SW 1271 (cell line): ENCODE data around the gene CSF1.

Experiments
- DNase-seq, 2 experiments: peaks; one replicate each; lab custom pipeline; 2025; lab: John Stamatoyannopoulos, UW

CSF1 gene

DNA sequence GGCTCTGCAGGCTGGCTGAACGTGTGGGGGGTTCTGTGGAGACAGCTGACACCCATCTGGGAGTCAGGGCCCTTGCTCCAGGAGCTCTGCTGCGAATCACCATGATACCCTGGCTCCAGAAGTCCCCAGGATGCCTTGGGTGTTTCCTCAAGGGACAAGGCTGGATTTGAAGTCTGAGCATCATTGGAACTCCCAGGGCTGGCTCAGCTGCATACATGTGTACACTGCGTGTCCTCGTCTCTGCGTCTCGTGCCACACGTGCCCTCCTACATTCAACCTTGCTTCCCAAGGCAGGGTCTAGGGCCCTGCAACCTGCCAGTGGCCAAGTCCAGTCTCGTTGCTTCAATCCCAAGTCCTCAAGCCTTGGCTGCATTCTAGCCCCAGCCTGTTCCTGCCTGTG, 11.7 kb downstream of the CSF1 start:
- DNase-seq: no peak

DNA sequence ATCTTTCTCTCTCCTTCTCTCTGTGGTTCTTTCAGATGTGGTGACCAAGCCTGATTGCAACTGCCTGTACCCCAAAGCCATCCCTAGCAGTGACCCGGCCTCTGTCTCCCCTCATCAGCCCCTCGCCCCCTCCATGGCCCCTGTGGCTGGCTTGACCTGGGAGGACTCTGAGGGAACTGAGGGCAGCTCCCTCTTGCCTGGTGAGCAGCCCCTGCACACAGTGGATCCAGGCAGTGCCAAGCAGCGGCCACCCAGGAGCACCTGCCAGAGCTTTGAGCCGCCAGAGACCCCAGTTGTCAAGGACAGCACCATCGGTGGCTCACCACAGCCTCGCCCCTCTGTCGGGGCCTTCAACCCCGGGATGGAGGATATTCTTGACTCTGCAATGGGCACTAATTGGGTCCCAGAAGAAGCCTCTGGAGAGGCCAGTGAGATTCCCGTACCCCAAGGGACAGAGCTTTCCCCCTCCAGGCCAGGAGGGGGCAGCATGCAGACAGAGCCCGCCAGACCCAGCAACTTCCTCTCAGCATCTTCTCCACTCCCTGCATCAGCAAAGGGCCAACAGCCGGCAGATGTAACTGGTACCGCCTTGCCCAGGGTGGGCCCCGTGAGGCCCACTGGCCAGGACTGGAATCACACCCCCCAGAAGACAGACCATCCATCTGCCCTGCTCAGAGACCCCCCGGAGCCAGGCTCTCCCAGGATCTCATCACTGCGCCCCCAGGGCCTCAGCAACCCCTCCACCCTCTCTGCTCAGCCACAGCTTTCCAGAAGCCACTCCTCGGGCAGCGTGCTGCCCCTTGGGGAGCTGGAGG, 12.7 kb downstream of the CSF1 start:
- DNase-seq: no peak

DNA sequence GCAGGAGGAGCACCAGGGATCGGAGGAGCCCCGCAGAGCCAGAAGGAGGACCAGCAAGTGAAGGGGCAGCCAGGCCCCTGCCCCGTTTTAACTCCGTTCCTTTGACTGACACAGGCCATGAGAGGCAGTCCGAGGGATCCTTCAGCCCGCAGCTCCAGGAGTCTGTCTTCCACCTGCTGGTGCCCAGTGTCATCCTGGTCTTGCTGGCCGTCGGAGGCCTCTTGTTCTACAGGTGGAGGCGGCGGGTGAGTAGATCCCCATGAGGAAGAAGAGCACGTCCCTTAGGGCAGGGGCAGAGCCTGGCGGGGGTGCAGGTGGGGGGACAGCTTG, 13.3 kb downstream of the CSF1 start:
- DNase-seq: no peak

DNA sequence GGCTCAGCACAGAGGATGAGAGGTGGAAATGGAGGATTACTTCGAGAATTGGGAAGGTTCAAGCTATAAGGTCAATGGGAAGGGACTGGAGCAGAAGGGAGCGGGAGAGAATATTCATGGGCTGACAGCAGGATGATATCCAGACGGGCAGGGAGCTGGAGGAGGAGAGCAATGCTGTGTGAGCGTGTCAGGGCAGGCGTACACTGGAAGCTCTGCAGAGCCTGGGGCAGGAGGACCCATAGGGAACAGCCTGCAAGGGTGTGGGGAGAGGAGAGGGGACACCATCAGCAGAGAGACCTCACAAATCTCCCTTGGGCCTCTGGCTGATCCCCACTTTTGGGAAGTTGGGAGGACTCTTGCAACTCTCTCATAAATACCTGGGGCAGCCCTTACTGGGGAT, 13.7 kb downstream of the CSF1 start:
- DNase-seq: no peak

DNA sequence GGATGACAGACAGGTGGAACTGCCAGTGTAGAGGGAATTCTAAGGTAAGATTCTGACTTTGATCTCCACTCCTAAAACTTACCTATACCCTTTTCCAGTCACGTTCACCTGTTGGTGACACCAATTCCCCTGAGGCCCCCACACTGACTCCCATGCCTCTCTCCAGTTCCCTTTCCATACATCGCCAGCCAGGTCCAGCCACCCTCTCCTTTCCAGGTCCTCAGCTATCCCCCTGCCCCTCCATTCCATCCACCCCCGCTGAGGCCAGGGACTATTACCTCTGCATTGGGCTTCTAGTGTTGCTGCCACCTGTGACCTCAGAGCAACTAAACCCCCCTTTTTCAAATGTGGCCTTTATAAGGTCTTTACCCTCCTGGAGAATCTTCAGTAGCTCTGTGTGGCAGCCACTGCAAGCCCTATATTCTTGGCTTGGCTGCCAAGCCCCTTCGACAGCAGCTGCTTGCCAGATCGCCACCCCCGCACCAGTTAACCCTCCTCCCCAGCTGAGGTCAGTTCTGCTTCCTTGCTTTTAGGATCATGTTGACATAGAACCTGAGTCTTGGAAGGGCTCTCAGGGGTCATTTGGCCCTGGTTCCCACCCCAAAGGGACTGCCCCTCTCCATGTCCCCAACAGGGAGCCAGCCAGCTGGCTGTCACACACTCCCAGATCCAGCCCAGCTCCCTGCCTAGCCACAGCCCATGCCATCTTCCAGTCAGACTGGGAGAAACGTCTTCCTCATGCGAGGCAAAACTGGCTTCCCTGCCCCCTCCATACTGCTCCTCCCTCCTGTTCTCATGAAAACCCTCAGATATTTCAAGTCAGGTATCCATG, 14.7 kb downstream of the CSF1 start:
- DNase-seq: no peak

DNA sequence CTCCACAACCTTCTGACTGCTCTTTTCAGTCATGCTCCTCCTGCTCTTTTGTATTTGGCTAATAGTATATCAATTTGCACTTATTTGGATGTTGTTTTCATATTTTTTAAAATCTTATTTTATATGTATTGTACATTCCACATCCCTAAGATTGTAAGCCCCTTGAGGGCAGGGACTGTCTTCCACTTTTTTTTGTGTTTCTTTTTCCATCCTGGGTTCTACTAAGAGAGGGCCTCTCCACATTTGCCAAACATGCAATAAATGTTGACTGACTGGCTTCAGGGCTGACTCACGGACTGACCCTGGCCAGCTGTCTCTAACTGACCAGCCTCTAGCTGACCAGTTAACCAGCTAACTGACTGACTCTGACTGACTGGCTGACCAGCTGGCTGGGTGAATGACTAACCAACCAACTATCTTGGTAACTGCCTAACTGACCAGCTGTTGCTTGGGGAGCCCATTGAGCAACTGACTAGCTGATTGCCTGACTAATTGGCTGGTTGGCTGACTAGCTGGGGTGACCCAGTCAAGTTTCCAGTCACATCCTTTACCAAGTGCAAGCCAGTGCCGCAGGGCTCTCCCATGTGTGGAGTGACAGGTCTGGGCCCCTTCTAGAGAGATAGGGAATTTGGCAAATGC, 16.1 kb downstream of the CSF1 start:
- DNase-seq: no peak

DNA sequence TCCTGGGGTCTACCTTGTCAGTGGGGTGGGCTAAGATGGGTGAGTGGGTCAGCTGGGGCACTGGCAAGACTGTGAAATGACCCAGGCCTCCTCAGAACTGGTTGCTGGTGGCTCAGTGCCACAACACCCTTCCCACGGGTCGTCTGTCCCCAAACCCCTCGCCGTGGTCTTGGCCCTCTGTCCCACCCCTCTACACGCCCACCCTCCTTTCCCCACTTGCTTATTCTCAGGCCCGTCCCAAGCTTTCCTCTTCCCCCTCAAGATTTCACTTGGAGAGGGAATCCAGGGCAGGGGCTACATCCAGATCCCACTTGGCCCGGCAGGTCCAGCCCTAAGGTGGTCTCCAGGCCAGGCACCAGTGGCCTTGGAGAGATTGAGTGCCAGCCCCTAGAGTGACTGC, 16.7 kb downstream of the CSF1 start:
- DNase-seq: no peak

DNA sequence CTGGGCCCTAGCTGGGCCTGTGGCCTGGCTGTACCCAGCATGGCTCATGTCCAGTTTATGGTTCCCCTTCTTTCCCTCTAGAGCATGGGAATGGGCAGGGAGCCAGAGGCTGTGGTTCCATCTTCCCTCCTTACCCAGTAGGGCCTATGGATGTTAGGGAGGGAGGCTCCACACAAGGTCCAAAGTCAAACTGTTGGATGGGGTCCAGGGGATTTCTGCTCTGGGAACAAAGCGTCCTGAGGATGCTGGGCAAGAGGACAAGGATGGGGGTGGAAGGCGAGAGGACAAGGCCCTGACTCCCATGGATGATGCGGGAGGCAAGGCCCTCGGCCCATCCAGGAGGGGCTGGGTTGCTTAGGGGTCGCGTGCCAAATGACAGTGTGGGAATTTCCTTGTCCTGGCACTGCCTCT, 17.3 kb downstream of the CSF1 start:
- DNase-seq: no peak

DNA sequence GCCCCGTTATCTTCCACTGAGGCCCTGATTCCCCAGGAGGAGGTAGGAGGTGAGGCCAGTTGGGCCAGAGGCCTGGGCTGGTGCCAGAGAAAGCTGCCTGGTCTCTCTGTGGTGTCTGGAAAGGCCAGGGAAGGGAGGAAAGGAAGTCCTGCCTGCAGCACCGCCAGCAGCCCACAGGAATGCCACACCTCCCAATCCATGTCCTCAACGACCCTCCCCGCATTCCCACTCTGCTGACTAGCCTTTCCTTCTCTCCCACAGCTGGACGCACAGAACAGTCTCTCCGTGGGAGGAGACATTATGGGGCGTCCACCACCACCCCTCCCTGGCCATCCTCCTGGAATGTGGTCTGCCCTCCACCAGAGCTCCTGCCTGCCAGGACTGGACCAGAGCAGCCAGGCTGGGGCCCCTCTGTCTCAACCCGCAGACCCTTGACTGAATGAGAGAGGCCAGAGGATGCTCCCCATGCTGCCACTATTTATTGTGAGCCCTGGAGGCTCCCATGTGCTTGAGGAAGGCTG, 18.0 kb downstream of the CSF1 start:
- no peak for DNase-seq

DNA sequence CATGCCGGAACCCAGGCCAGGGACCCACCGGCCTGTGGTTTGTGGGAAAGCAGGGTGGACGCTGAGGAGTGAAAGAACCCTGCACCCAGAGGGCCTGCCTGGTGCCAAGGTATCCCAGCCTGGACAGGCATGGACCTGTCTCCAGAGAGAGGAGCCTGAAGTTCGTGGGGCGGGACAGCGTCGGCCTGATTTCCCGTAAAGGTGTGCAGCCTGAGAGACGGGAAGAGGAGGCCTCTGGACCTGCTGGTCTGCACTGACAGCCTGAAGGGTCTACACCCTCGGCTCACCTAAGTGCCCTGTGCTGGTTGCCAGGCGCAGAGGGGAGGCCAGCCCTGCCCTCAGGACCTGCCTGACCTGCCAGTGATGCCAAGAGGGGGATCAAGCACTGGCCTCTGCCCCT, 18.5 kb downstream of the CSF1 start:
- DNase-seq: no peak

DNA sequence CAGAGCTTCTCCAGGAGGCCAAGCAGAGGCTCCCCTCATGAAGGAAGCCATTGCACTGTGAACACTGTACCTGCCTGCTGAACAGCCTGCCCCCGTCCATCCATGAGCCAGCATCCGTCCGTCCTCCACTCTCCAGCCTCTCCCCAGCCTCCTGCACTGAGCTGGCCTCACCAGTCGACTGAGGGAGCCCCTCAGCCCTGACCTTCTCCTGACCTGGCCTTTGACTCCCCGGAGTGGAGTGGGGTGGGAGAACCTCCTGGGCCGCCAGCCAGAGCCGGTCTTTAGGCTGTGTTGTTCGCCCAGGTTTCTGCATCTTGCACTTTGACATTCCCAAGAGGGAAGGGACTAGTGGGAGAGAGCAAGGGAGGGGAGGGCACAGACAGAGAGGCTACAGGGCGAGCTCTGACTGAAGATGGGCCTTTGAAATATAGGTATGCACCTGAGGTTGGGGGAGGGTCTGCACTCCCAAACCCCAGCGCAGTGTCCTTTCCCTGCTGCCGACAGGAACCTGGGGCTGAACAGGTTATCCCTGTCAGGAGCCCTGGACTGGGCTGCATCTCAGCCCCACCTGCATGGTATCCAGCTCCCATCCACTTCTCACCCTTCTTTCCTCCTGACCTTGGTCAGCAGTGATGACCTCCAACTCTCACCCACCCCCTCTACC, 19.1 kb downstream of the CSF1 start:
- no peak for DNase-seq

DNA sequence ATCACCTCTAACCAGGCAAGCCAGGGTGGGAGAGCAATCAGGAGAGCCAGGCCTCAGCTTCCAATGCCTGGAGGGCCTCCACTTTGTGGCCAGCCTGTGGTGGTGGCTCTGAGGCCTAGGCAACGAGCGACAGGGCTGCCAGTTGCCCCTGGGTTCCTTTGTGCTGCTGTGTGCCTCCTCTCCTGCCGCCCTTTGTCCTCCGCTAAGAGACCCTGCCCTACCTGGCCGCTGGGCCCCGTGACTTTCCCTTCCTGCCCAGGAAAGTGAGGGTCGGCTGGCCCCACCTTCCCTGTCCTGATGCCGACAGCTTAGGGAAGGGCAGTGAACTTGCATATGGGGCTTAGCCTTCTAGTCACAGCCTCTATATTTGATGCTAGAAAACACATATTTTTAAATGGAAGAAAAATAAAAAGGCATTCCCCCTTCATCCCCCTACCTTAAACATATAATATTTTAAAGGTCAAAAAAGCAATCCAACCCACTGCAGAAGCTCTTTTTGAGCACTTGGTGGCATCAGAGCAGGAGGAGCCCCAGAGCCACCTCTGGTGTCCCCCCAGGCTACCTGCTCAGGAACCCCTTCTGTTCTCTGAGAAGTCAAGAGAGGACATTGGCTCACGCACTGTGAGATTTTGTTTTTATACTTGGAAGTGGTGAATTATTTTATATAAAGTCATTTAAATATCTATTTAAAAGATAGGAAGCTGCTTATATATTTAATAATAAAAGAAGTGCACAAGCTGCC, 19.8 kb downstream of the CSF1 start:
- no peak for DNase-seq

DNA sequence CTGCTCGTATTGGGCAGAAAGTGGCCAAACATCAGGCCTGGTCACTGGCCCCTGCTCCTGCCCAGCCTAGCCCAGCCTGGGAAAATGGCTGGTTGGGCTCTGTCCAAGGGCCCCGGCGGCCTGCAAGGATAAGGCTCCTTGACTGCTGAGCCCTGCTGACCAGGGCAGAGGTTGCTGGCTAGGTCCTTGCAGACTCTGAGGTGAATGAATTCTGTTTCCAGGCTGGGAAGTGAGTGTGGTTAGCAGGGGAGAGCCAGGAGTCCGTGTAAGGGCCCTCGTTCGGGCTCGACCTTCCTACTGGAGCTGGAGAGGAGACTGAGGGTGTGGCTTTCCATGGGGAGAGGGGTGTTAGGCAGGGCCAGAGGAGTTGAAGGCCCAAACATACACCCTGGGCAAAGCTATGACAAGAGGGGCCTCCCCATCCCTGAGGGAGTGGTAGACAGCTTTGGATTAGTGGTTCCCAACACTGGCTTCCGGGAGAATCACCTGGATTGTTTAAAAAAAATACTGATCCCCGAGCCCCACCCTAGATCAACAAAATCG, 20.6 kb downstream of the CSF1 start:
- DNase-seq: no peak

DNA sequence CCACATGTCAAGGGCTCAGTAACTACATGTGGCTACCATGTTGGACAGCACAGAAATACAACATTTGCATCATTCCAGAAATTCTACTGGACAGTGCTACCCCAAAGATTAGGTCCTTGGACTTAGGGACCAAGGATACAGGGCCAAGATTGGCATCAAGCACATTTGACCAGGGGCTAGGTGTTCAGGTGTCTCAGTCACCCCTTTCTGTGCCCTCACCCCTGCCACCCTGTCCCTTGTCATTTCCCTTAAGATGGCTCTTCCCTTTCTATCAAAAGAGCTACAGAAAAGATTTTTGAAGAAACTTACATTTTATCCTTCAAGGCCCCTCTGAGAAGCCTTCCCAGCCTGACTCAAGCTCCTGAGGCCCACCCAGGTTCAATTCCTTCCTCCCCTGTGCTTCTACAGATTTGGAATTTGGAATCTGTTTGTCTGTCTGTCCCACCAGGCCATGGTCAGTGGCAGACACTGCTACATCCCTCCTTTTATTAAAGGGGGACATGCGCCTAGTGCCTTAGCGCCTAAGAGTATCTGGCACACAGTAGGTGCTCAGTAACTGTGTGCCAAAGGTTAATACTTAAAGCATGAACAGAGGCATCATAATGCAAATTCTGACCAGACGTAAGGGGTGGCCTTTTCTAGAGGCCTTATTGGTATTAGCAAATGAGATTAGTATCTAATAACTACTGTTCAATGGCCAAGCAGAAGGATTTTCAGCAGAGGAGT, 21.4 kb downstream of the CSF1 start:
- DNase-seq: no peak

DNA sequence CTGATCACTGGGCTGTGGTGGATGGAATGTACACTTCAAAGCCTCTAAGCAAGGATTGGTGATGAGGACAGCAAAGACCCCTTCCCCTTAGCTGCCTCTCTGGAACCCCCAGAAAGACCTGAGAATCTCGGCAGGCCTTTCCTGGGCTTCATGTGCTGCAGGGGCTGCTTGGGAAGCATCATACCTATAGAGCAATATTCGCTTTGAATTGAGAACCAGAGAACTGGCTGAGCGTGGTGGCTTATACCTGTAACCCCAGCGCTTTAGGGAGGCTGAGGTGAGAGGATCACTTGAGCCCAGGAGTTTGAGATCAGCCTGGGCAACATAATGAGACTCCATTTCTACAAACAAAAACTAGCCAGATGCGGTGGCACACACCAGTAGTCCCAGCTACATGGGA, 22.0 kb downstream of the CSF1 start:
- DNase-seq: no peak

DNA sequence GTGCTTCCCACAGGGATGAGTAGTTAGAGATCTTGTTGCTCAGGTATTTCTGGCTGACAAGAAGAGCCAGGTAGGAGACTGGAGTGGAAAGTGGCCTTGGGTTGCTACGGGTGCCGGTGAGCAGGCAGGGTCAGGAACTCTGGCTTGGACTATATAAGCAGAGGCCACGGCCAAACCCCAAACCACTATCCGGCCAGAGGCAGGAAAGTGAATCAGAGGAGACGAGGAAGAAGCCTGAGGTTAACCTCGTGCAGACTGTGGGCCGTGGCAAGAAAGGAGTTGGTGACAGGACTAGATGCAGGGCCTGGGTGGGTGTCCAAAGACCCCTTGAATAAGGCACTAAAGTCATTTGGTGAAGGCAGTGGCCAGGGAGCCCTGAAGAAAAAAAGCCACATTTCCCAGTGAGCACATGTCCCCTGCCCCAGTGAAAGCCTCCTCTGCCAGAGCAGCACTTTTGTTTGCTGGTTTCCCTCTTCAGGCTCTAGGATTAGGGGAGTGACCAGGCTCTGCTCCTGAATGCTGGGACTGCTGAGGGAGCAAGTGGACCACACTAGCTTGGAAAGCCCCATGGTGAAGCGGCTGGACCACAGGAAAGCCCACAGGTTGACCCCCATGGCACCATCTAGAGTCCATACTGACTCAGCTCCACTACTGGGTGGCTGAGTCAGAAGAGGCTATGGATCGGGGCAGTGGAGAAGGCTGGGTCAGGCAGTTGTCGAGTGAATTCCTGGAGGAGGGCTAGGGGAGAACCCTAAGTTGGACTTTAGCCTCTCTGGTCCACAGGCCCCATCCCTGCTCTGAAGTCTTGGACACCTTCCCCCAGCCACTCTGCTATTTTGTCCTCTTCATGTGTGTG, 23.4 kb downstream of the CSF1 start:
- DNase-seq: no peak

DNA sequence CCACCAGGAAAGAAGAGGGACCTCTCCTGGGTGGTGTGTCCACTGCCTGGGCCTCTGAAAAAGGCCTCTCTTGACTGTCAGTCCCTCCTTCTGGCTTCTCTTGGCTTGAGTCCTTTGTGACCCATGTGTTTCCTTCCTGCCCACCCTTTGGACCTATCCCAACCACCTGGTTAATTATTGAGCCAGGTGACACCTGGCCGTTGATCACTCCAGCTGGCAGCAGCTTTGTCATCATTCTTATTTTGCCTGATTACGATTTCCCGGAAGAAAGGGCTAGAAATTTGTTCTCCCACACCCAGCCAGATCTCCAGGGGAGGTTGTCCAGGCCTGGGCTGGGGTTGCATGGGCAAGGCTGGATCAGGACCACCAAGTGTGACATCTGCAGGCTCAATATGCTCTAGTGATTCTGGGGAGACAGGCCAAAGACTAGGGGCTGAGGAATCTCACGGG, 24.8 kb downstream of the CSF1 start:
- DNase-seq: no peak

DNA sequence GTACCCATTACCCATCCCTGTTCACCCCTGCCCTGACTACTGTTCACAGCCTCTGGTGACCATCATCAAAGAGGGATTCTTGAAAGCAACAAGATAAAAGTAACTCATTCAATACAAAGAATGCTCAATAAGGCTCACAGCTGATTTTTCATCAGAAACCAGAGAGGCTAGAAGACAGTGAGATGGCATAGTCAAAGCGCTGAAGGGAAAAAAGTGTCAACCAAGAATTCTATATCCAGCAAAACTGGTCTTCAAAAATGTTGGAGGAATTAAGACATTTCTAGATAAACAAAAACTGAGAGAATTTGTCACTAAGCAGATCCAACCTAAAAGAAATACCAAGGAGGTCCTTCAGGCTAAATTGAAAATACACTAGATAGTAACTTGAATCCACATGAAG, 27.1 kb downstream of the CSF1 start:
- no peak for DNase-seq

DNA sequence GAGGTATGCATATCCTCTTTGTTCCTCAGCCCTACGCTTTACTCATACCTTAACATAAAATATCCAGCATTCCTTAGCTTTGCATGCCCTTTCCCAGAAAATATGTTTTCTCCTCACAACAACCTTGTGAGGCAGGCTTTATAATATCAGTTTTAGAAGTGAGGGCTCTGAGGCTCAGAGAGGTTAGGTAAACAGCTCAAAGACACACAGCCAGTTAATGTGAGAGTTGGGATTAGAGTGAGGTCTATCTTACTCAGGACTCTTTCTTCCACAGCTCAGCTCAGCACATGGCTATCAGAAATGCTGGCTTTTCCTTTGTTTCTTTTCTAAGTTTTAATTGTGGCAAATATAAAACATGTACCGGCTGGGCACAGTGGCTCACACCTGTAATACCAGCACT, 27.9 kb downstream of the CSF1 start:
- no peak for DNase-seq

DNA sequence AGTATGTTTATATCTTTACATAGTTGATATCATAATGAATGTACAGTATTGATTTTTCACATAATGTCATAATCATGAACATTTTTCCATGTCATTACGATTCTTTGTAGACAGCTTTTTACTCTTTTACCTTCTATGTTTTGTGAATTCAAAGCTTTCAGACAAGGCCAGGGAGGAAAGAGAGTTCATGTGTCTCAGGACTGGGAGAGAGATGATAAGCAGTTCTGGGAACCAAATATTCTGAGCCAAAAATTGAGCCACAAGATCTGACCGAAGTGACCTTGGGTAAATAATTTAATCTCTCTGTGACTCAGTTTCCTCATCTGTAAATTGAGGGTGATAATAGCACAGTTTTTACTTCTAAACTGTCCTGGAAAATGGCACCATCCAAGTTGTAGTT, 31.8 kb downstream of the CSF1 start:
- no peak for DNase-seq
